ENCODE results near the gene SNX27.

GRCh38 chr1:151593730-151594129 is 18.1 kb upstream of the SNX27 start:
- TF ChIP-seq CTCF (IDR thresholded peaks at IDR 0.05; ENCODE audit: low read depth, low read length, poor library complexity, severe bottlenecking) (no peak), EZH2phosphoT487 (IDR thresholded peaks at IDR 0.05; ENCODE audit: borderline replicate concordance, low read length) (no peak)

All from DOHH2 (cell line).